Measurements from ENCODE around the gene PLEK2.

The PLEK2 gene

GRCh38 chr14:67395876-67396189, 16.1 kb downstream of the PLEK2 start:
- no peak for DNase-seq

GRCh38 chr14:67395086-67395875, 16.7 kb downstream of the PLEK2 start:
- DNase-seq = no peak

- no peak for DNase-seq
Measured at GRCh38 chr14:67393689-67394088, 18.3 kb downstream of the PLEK2 start.

DNA sequence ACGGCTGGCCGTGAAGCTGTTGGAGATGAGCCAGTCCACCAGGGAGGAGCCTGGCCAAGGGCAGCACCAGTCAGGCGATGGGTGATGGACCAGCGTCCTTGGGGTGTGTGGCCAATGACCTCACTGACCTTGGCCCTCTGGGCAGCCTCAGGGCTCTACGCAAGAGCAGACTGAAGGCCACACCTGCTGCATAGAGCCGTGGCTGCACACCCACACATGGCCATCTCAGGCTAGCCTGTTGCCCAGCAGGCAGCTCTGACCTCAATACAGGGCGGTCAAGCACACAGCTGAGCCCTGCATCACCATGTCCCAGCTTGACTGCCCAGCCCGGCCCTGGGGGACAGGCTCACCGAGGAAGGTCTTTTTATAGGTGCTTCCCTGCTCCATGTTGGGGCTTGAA, 19.2 kb downstream of the PLEK2 start:
- no peak for DNase-seq

- DNase-seq = no peak
Measured at GRCh38 chr14:67392123-67392522, 19.8 kb downstream of the PLEK2 start.

DNA sequence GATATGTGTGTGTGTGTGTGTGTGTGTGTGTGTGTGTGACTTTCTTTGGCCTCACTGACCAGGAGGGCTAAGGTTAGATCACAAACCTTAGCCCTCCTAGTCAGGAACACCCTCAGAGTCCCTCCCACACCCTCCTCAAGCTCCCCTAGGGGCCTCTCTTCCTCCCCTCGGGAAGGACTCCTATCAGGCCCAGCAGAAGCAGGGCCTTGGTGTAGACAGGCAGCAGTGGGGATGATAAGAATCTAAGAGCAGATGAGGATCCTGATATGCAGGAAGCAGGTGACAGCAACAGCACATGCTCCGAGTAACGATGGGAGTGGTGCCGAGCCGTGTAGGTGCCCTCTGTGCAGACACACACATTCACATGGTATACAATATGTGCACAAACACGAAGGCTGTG, 20.7 kb downstream of the PLEK2 start:
- DNase-seq = no peak

- no peak for DNase-seq
Measured at GRCh38 chr14:67389811-67390534, 22.0 kb downstream of the PLEK2 start.

- no peak for DNase-seq
Measured at GRCh38 chr14:67389275-67389674, 22.7 kb downstream of the PLEK2 start.

DNA sequence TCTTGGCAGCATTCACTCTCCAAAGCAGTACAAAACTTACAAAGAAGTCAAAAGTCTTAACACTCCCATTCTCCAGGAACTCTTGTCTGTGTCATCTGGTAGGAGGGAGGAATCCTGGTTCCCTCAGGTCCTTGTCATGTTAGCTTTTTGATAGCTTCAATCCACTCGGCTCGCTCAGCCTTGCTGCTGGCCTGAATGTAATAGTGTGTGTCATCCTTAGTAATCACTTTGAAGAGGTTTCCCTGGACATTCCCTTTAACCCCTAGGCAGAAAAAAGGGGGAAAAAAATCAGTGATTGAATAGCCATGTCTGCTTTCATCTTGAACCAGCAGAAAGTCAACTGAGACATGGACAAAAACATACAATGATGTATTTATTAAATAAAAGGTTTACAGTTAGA, 24.8 kb downstream of the PLEK2 start:
- DNase-seq = no peak

DNA sequence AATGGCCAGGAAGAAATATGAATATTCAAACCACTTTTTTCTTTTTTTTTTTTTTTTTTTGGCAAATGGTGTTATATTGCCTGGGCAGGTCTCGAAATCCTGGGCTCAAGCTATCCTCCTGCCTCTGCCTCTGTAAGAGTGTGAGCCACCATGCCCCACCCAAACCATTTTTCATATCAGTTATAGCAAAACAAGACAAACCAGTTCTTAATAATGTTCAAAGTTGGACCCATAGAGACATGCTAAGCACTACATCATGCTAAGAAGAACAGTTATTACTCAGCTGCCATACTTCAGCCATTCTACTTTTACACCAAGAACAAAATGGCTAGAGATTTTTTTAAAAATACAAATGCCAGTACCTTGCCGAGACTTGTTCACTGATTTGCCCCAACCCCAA, 26.3 kb downstream of the PLEK2 start:
- no peak for DNase-seq

DNA sequence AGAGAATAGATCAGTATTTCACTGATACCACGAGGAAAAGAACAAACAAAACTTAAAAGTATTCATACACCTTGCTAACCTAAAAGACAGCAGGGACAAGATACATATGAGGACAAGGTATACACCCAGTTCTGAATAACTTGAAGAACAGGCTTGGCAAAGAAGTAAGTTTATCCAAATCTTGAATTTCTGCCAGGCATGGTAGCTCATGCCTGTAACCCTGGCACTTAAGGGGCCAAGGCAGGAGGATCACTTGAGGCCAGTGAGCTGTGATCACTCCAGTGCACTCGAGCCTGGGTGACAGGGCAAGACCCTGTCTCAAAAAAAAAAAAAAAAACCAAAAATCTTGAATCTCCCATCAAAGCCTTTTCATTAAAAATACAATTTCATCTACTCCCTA, 26.8 kb downstream of the PLEK2 start:
- DNase-seq = no peak

DNA sequence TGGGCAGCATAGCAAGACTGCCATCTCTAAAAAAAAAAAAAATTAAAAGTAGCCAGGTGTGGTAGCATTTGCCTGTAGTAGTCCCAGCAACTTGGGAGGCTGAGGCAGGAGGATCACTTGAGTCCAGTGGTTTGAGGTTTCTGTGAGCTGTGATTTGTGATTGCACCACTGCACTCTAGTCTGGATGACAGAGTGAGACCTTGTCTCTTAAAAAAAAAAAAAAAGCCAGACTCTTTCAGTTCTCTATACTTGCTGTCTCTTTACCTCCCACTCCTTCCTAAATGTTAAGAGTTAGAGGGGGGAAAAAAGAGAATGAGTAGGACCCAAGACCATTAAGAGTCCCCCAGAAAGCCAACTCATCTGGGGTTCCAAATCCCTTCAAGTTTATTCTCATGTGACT, 34.0 kb downstream of the PLEK2 start:
- no peak for DNase-seq

- DNase-seq = no peak
Measured at GRCh38 chr14:67373347-67373746, 38.6 kb downstream of the PLEK2 start.

DNA sequence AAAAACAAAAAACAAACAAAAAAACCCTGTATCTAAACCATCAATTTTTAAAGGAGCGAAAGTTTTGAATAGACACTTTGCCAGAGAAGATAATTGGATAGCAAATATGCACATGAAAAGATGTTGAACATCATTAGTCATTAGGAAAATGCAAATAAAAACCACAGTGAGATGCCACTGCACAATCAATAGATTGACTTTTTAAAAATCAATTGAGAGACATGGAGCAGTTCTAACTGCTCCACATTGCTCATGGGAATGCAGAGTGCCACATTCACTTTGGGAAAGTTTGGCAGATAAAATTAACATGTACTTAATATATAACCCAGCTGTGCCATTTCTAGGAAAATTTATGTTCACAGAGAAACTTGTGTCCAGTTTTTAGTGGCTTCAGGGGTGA, 39.1 kb downstream of the PLEK2 start:
- DNase-seq = no peak

DNA sequence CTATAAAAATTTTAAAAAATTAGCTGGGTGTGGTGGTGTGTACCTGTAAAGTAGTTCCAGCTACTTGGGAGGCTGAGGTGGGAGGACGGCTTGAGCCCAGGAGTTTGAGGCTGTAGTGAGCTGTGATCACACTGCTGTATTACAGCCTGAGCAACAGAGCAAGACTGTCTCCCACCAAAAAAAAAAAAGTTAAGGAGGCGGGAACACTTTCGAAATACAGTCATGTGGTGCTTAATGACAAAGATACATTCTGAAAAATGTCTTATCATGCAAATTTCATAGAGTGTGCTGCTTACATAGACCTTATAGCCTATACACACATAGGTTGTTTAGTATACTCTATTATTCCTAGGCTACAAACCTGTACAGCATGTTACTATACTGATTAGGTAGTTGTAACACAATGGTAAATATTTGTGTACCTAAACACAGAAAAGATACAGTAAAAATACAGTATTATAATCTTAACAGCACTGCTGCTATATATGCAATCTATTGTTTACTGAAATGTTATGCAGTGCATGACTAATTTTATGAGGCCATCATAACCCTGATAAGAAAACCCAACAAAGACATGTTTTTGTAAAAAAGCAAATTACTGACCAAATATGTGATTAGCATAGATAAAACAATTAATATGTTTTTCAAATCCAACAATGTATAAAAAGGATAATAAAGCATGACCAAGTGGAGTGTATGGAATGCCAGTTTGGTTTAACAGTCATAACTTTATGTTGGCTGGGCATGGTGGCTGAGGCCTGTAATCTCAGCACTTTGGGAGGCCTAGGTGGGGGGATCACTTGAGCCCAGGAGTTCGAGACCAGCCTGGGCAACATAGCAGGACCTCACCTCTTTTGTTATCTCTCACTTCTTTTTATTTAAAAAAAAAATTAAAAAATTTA, 40.5 kb downstream of the PLEK2 start:
- no peak for DNase-seq

GRCh38 chr14:67370830-67371229, 41.1 kb downstream of the PLEK2 start:
- DNase-seq = no peak

DNA sequence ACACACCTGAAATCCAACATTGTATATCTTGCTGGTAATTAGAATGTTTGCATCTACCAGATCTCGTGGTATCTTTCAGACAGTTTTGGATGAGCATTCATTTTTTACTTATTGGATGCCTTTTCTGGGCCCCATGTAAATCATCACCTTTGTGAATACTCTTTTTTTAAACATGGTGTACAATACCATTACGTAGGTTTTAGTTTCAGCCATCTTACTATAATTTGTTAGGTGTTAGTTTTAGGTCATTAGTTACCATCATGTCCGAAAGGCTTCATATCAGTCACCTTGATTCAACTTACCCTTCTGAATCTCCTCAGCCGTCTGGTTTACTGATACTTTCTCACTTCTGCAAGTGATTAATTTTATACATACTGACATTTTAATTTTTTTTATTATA, 46.5 kb downstream of the PLEK2 start:
- no peak for DNase-seq

DNA sequence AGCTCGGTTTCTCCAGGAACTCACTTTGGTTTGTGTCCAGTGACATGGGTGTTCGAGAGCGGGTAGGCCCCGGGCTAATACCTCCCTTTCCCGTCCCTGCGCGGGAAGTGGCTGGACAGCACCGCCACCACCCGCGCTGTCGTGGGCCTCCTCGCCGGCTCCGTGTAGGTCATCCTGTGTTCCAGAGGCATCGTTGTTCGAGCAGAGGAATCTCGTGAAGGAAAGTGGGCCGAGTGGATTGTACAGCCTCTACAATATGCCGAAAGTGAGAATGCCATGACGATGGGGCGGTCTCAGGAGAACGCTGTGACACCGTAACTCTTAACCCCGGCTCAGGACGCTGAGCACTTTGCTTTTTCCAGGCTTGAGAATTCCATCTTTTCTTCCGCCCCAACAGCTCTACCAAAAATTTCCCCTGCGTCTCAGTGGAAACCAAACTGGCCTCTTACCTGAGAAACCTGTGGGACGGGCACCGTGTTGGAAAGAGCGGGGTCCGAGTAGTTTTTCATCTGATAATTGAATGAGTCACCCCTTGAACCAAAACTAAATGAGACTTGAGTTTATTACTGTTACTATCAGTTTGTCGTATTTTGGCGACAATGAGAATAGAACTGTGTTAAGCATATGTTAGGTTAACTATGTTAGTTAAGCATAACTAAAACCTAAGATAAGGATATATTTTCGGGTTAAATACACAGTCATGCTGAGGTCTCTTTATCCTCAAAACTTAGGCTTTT, 51.3 kb downstream of the PLEK2 start:
- DNase-seq = no peak

DNA sequence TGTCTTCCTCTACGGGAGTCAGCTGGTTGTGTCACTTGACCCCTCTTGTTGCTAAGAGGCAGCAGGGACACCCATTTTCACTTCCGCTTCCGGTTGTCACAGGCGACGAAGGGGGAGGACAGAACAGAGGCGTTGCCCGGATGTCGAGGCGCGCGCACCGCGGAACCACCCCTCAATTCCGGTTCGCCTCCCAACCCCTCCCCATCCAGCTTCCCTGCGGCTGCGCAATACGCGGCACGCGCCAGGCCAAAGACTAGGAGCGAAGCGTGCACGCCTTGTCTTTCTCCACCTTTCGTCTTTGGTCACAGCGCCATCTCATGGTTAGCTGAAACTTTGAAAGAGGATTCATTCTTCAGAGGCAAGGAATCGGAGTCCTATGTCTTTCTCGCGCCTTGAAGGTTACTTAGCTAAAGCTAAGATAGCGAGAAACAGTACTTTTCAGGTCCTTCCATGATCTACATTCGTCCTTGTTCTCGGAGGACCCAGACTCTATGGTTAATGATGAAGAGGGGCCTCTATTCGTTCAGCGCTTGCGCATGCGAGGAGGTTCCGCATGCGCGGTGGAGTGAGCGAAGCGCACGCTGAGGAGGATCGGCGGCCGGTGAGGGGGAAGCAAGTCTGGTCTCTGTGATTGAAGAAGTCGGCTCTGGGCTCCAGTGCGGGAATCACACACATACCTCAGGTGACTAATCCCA, 52.0 kb downstream of the PLEK2 start, which contains the start of the genes ATP6V1D and EIF2S1:
ATP6V1D (minus strand) TSS at position 30 of the 695 bp plus-strand sequence. CDS start 106 bp downstream, outside the sequence.
EIF2S1 (plus strand) TSS at position 554 of the 695 bp plus-strand sequence. CDS start 4,440 bp downstream, outside the sequence.
- peak; percentile 100 for DNase-seq

GRCh38 chr14:67358924-67359774, 52.8 kb downstream of the PLEK2 start:
- DNase-seq = peak; percentile 3 to 32

- no peak for DNase-seq
Measured at GRCh38 chr14:67357969-67358354, 54.0 kb downstream of the PLEK2 start.
